H9 (cell line): Measurements from ENCODE around the gene UHRF1. TPM values are rescaled to one million over a fixed set of nuclear protein-coding genes. Genes with fewer than 3 reads are reported as not detected.

Source experiments
- DNase-seq: peaks from one replicate; pipeline ENCODE4 v3.0.0-alpha.2; 2017
- H2AFZ ChIP-seq: one replicate; pipeline ENCODE4 v1.6.1; 2013; ENCODE audit warnings: mild to moderate bottlenecking, low read length, control low read depth, moderate library complexity
- H2AK5ac ChIP-seq: 2 replicates; pipeline ENCODE4 v1.6.1; 2013; ENCODE audit warnings: low read length, control low read depth, mixed read lengths; ENCODE audit not compliant: insufficient read length
- H2BK120ac ChIP-seq: one replicate; pipeline ENCODE4 v1.6.1; 2013; ENCODE audit warnings: low read depth, mild to moderate bottlenecking, low read length, control low read depth, inconsistent platforms; ENCODE audit not compliant: poor library complexity, severe bottlenecking
- H2BK12ac ChIP-seq: 2 replicates; pipeline ENCODE4 v1.6.1; 2013; ENCODE audit warnings: low read length, control low read depth, mixed read lengths, low read depth; ENCODE audit not compliant: insufficient read length
- H2BK15ac ChIP-seq: 2 replicates; pipeline ENCODE4 v1.6.1; 2013; ENCODE audit warnings: low read depth, low read length, control low read depth
- H2BK20ac ChIP-seq: one replicate; pipeline ENCODE4 v1.6.1; 2013; ENCODE audit warnings: low read depth, mild to moderate bottlenecking, low read length, control low read depth, inconsistent platforms; ENCODE audit not compliant: poor library complexity, severe bottlenecking
- H2BK5ac ChIP-seq: 2 replicates; pipeline ENCODE4 v1.6.1; 2013; ENCODE audit warnings: low read length, control low read depth, mixed read lengths; ENCODE audit not compliant: insufficient read length
- H3K14ac ChIP-seq: 2 replicates; pipeline ENCODE4 v1.6.1; 2013; ENCODE audit warnings: low read length, control low read depth; ENCODE audit not compliant: insufficient read depth
- H3K18ac ChIP-seq: 2 replicates; pipeline ENCODE4 v1.6.1; 2013; ENCODE audit warnings: low read depth, mild to moderate bottlenecking, mixed read lengths, low read length, control low read depth; ENCODE audit not compliant: insufficient read length
- H3K23ac ChIP-seq: 2 replicates; pipeline ENCODE4 v1.6.1; 2013; ENCODE audit warnings: low read length, control low read depth, mixed read lengths, low read depth; ENCODE audit not compliant: insufficient read length
- H3K23me2 ChIP-seq: 2 replicates; pipeline ENCODE4 v1.6.1; 2013; ENCODE audit warnings: low read depth, mild to moderate bottlenecking, mixed read lengths, low read length, control low read depth; ENCODE audit not compliant: insufficient read length, poor library complexity, severe bottlenecking
- H3K27ac ChIP-seq: 2 replicates; pipeline ENCODE4 v1.5.1; 2013; ENCODE audit warnings: low read length, control low read depth, mixed read lengths, low read depth; ENCODE audit not compliant: insufficient read length
- H3K27me3 ChIP-seq: 2 replicates; pipeline ENCODE4 v1.6.1; 2013; ENCODE audit warnings: low read length, control low read depth, inconsistent platforms; ENCODE audit not compliant: insufficient read depth
- H3K4ac ChIP-seq: 2 replicates; pipeline ENCODE4 v1.6.1; 2013; ENCODE audit warnings: low read depth, mild to moderate bottlenecking, control low read depth, inconsistent platforms, low read length, moderate library complexity
- H3K4me1 ChIP-seq: 2 replicates; pipeline ENCODE4 v1.6.1; 2013; ENCODE audit warnings: low read length, control low read depth, inconsistent platforms; ENCODE audit not compliant: insufficient read depth
- H3K4me2 ChIP-seq: 2 replicates; pipeline ENCODE4 v1.6.1; 2013; ENCODE audit warnings: low read length, control low read depth, mixed read lengths; ENCODE audit not compliant: insufficient read length, insufficient read depth
- H3K56ac ChIP-seq: 2 replicates; pipeline ENCODE4 v1.6.1; 2013; ENCODE audit warnings: low read depth, mild to moderate bottlenecking, mixed read lengths, low read length, control low read depth; ENCODE audit not compliant: insufficient read length
- H3K79me1 ChIP-seq: 2 replicates; pipeline ENCODE4 v1.6.1; 2013; ENCODE audit warnings: low read depth, mild to moderate bottlenecking, moderate library complexity, low read length, control low read depth, inconsistent platforms; ENCODE audit not compliant: insufficient read depth, poor library complexity, severe bottlenecking
- H3K79me2 ChIP-seq: 2 replicates; pipeline ENCODE4 v1.6.1; 2013; ENCODE audit warnings: low read length, control low read depth, inconsistent platforms; ENCODE audit not compliant: insufficient read depth
- H3K9ac ChIP-seq: 2 replicates; pipeline ENCODE4 v1.6.1; 2013; ENCODE audit warnings: low read length, control low read depth, mixed read lengths; ENCODE audit not compliant: insufficient read length; ENCODE audit errors: extremely low read depth
- H3K9me3 ChIP-seq: one replicate; pipeline ENCODE4 v1.6.1; 2013; ENCODE audit warnings: low read depth, low read length, inconsistent platforms; ENCODE audit not compliant: control insufficient read depth
- H3T11ph ChIP-seq: one replicate; pipeline ENCODE4 v1.6.1; 2013; ENCODE audit warnings: mild to moderate bottlenecking, low read length, control low read depth, inconsistent platforms
- H4K20me1 ChIP-seq: one replicate; pipeline ENCODE4 v1.6.1; 2013; ENCODE audit not compliant: control insufficient read depth, insufficient read length, insufficient read depth
- H4K5ac ChIP-seq: 2 replicates; pipeline ENCODE4 v1.6.1; 2013; ENCODE audit warnings: low read depth, mild to moderate bottlenecking, mixed read lengths, low read length, control low read depth; ENCODE audit not compliant: insufficient read length
- H4K8ac ChIP-seq: replicated peaks from 2 replicates; pipeline ENCODE4 v1.6.1; 2013; ENCODE audit warnings: low read length, control low read depth, mixed read lengths, low read depth; ENCODE audit not compliant: insufficient read length
- H4K91ac ChIP-seq: 2 replicates; pipeline ENCODE4 v1.6.1; 2013; ENCODE audit warnings: low read depth, mild to moderate bottlenecking, moderate library complexity, mixed read lengths, low read length, control low read depth; ENCODE audit not compliant: insufficient read length
- H3K27ac Mint-ChIP-seq, 3 experiments: 2 replicates in 2 of 3; 3 replicates in 1 of 3; pipeline ENCODE4 v1.8.0; 2020 to 2021; ENCODE audit warnings: mixed read lengths in 3 of 3, mild to moderate bottlenecking in 1 of 3, moderate library complexity in 1 of 3
- H3K27me3 Mint-ChIP-seq: 2 replicates; pipeline ENCODE4 v1.8.0; 2021; ENCODE audit warnings: low read depth, mild to moderate bottlenecking, moderate library complexity, mixed read lengths
- H3K36me3 Mint-ChIP-seq, 3 experiments: 2 replicates in 2 of 3; 3 replicates in 1 of 3; pipeline ENCODE4 v1.8.0; 2020 to 2021; ENCODE audit warnings: low read depth in 3 of 3, mixed read lengths in 3 of 3; ENCODE audit not compliant: insufficient read depth in 1 of 3
- H3K4me1 Mint-ChIP-seq, 2 experiments: 2 replicates each; pipeline ENCODE4 v1.8.0; 2020; ENCODE audit warnings: mixed read lengths in 2 of 2
- H3K4me3 Mint-ChIP-seq, 2 experiments: 2 replicates in 1 of 2; 3 replicates in 1 of 2; pipeline ENCODE4 v1.8.0; 2020 to 2021; ENCODE audit warnings: mild to moderate bottlenecking in 2 of 2, mixed read lengths in 2 of 2, moderate library complexity in 1 of 2
- H3K9me3 Mint-ChIP-seq, 2 experiments: 2 replicates in 1 of 2; 3 replicates in 1 of 2; pipeline ENCODE4 v1.8.0; 2020; ENCODE audit warnings: mild to moderate bottlenecking in 2 of 2, mixed read lengths in 2 of 2, moderate library complexity in 1 of 2
- WGBS: extraction: QIAGEN DNeasy Blood & Tissue Kit; methylation state at CpG from one replicate; pipeline ENCODE4 v1.1.7; 2013; ENCODE audit warnings: missing lambda C conversion rate, low lambda C conversion rate, mixed read lengths; ENCODE audit not compliant: insufficient read length; ENCODE audit errors: extremely low coverage; 5-methylcytosine and 5-hydroxymethylcytosine counted together
- total RNA-seq: library from RNA; stranded (reverse); gene quantifications from 2 replicates; pipeline ENCODE4 v1.2.1, GENCODE V29; 2021
- TF ChIP-seq, protein P1 (sequence below): fragments of 200-600 bp; sonication (generic); conservative IDR thresholded peaks from 3 replicates; pipeline ENCODE4 v1.8.0; 2021; ENCODE audit warnings: antibody characterized with exemption, mild to moderate bottlenecking

Gene UHRF1
- total RNA-seq, 1 experiment from 2014 or later, result 106 TPM

DNA sequence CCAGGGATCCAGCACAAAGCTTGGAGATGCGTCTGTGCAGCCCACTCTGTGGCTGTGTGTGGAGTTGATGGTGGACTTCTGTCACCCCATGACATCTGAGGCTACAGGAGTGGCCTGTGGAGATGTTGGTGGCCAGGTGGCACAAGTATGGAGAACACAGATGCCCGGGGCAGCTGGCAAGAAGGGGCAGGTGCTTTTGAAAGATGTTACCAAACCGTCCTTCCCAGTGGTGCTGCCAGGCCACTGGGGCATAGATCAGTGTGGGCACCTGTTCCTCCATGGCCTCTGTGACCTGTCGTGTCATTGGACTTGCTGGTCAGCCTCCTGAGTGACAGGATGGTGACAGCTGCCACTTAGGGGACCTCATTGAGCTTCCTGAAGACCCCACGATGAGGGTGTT lies 95.8 kb downstream of the UHRF1 start:
- Histone ChIP-seq H3K23me2 (no peaks in the 10 kb centered on the region), H4K8ac (no peak overlapping the region), H3K18ac (no peak overlapping the region), H3K79me1 (peaks cover 2% of the 10 kb centered on the region), H4K20me1 (no peaks in the 10 kb centered on the region), H2BK15ac (no peak overlapping the region), H3K4me1 (no peaks in the 10 kb centered on the region), H3T11ph (no peak overlapping the region), H3K23ac (no peak overlapping the region), H3K4ac (no peak overlapping the region), H4K91ac (no peak overlapping the region), H3K56ac (no peak overlapping the region), H4K5ac (no peak overlapping the region), H3K9ac (no peak overlapping the region), H3K9me3 (no peaks in the 10 kb centered on the region), H3K79me2 (peaks cover 2% of the 10 kb centered on the region; the same call in 1 of the 2 replicates), H2AK5ac (no peak overlapping the region), H2BK5ac (no peak overlapping the region), H3K27ac (no peak overlapping the region), H2AFZ (no peak overlapping the region), H2BK20ac (no peak overlapping the region), H3K27me3 (no peaks in the 10 kb centered on the region), H2BK120ac (no peak overlapping the region), H3K14ac (no peak overlapping the region), H2BK12ac (no peak overlapping the region), H3K4me2 (no peak overlapping the region)
- DNase-seq, result no peak
- H3K4me1 Mint-ChIP-seq, result peaks cover 3 to 18% of the 10 kb centered on the region in 2 experiments
- peak overlapping the region in 1 of 3 experiments; percentile 53; a peak in 2 of 7 replicates for H3K27ac Mint-ChIP-seq
- peaks cover 7 to 13% (median 8%) of the 10 kb centered on the region in 3 experiments; a peak in 6 of 7 replicates for H3K36me3 Mint-ChIP-seq
- H3K4me3 Mint-ChIP-seq, result no peak overlapping the region
- WGBS, result no CpG with 5 or more reads among the region's 5 CpGs
- no peaks in the 10 kb centered on the region for H3K27me3 Mint-ChIP-seq
- peaks cover 4 to 7% of the 10 kb centered on the region in 2 experiments; a peak in 3 of 5 replicates for H3K9me3 Mint-ChIP-seq
- TF ChIP-seq, protein P1, sequence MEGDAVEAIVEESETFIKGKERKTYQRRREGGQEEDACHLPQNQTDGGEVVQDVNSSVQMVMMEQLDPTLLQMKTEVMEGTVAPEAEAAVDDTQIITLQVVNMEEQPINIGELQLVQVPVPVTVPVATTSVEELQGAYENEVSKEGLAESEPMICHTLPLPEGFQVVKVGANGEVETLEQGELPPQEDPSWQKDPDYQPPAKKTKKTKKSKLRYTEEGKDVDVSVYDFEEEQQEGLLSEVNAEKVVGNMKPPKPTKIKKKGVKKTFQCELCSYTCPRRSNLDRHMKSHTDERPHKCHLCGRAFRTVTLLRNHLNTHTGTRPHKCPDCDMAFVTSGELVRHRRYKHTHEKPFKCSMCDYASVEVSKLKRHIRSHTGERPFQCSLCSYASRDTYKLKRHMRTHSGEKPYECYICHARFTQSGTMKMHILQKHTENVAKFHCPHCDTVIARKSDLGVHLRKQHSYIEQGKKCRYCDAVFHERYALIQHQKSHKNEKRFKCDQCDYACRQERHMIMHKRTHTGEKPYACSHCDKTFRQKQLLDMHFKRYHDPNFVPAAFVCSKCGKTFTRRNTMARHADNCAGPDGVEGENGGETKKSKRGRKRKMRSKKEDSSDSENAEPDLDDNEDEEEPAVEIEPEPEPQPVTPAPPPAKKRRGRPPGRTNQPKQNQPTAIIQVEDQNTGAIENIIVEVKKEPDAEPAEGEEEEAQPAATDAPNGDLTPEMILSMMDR, result no peak
